ENCODE results near the gene C20orf202.

The C20orf202 gene

DNA sequence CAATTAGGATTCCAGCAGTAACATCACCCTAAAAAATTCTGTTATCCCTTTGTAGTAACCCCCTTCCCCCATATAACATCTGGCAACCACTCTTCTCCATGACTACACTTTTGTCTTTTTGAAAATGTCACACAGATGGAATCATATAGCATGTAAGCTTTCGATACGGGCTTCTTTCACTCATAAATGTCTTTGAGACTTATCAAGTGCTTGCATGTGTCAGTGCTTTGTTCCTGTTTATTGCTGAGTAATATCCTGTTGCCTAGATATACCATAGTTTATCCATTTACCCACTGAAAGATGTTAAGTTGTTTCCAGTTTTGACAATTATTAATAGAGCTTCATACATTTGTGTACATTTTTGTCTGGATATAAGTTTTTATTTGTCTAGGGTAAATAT is 52.4 kb downstream of the C20orf202 start:
- no peak for DNase-seq
